ENCODE measurements around the gene TRPM8.

TRPM8 gene

DNA sequence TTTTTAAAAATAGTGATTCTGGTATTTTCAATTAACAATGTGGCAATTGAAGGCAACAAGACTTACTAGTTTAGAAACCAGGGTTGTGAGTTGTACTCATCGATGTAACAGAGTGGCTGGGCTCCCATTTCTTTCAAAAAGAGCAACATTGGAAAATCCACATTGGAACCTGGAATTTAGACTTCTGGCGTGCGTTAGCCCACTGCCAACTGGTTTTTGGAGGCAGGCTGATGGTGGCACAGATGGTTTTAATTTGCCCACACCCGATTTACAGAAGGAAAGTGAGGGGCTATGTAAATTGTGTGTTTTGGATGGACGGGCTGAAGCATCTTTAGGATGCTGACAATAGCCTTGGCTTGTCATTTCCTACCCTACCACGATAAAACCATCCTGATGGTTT is 66.3 kb downstream of the TRPM8 start:
- TF ChIP-seq, protein P1, sequence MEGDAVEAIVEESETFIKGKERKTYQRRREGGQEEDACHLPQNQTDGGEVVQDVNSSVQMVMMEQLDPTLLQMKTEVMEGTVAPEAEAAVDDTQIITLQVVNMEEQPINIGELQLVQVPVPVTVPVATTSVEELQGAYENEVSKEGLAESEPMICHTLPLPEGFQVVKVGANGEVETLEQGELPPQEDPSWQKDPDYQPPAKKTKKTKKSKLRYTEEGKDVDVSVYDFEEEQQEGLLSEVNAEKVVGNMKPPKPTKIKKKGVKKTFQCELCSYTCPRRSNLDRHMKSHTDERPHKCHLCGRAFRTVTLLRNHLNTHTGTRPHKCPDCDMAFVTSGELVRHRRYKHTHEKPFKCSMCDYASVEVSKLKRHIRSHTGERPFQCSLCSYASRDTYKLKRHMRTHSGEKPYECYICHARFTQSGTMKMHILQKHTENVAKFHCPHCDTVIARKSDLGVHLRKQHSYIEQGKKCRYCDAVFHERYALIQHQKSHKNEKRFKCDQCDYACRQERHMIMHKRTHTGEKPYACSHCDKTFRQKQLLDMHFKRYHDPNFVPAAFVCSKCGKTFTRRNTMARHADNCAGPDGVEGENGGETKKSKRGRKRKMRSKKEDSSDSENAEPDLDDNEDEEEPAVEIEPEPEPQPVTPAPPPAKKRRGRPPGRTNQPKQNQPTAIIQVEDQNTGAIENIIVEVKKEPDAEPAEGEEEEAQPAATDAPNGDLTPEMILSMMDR (IDR thresholded peaks at IDR 0.05): no peak
- H3K4me3 Mint-ChIP-seq: no peak overlapping the region
- H3K4me1 Mint-ChIP-seq: no peaks in the 10 kb centered on the region
- peaks cover 21% of the 10 kb centered on the region for H3K9me3 Mint-ChIP-seq
- no peak overlapping the region for H3K27ac Mint-ChIP-seq
- peaks cover 32% of the 10 kb centered on the region for H3K27me3 Mint-ChIP-seq (ENCODE audit: low read depth, poor library complexity)
- no peak for DNase-seq
- peaks cover 8% of the 10 kb centered on the region for H3K36me3 Mint-ChIP-seq (ENCODE audit: low read depth)

DNA sequence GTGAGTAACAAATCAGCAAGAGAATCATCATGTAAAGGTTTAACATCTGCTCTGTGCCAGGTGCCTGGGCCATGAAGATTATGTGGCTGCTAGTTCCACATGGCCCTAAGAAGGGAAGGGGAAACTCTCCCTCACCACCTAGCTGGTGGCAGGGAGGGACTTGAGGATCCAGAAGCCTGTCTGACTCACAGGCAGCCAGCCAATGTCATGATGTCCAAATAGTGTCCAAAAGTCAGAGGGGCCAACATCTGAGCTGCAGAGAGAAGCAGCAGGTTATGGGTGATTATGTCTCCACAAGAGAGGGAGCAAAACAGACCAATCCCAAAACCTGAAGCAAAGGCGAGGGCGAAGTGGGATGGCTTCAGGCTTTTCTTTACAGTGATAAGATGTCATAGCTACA is 71.4 kb downstream of the TRPM8 start:
- DNase-seq: no peak
- no peak overlapping the region for H3K27ac Mint-ChIP-seq
- H3K4me3 Mint-ChIP-seq: no peak overlapping the region
- peaks cover 12% of the 10 kb centered on the region for H3K36me3 Mint-ChIP-seq (ENCODE audit: low read depth)
- H3K9me3 Mint-ChIP-seq: peaks cover 35% of the 10 kb centered on the region
- H3K4me1 Mint-ChIP-seq: no peaks in the 10 kb centered on the region
- TF ChIP-seq, protein P1 (IDR thresholded peaks at IDR 0.05): no peak
- peaks cover 25% of the 10 kb centered on the region for H3K27me3 Mint-ChIP-seq (ENCODE audit: low read depth, poor library complexity)

DNA sequence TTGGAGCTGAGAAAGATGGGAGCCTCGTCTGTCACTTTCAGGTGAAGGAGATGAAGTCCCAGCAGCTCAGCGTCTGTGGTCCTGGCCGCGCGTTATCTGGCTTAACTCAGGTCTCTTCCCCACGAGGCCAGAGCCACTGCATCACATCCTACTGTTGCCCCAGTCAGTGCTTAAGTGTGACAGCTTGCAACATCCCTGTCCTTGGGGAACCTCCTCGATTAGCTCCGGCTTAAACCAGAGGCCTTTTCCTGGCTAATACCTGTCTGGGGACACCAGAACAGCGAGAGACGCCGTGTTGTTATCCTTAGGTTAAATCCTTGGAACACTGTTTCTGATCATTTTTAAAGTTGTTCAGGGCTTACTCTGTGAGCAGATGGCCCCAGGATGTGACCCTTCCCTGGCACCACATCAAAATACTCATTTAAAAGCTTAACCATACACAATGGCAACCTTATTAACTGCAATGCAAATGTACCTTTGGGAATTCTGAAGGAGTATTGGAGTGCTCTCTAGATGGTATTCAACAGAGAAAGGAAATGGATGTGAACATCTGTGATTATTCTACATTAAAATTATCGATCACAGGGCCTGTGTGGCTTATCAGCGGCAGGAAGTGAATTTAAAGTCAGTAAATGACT is 72.2 kb downstream of the TRPM8 start:
- Mint-ChIP-seq H3K36me3 (ENCODE audit: low read depth) (peaks cover 12% of the 10 kb centered on the region), H3K9me3 (peaks cover 28% of the 10 kb centered on the region), H3K27ac (no peak overlapping the region), H3K4me1 (no peaks in the 10 kb centered on the region), H3K4me3 (no peak overlapping the region), H3K27me3 (ENCODE audit: low read depth, poor library complexity) (peaks cover 25% of the 10 kb centered on the region)
- no peak for DNase-seq
- TF ChIP-seq, protein P1 (IDR thresholded peaks at IDR 0.05): no peak

DNA sequence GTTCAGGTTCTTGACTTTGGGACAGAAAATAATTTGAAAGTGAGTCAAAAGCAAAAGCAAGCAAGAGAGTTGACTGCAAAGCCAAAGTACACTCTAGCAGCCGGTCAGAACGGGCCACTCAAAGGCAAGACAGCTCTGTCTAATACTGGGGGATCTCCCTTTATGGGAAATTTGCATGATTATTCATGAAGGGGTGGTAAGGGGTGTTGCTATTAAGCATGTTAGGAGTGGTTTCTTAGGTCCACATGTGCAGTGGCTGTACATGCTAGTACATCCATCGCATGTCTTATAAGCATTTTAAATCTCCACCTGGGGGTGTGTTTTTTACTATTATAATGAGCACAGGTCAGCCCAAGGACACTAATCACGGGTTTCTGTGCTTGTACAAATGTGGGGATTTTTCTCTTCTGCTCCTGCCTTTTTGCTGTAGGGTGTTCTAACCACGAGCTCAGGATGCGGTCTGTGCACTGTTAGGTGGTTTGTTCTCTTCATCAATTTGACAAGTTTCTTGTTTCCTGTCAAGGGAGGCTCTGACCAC is 73.2 kb downstream of the TRPM8 start:
- H3K27me3 Mint-ChIP-seq (ENCODE audit: low read depth, poor library complexity): peaks cover 25% of the 10 kb centered on the region
- TF ChIP-seq, protein P1 (IDR thresholded peaks at IDR 0.05): no peak
- H3K9me3 Mint-ChIP-seq: peaks cover 21% of the 10 kb centered on the region
- H3K4me1 Mint-ChIP-seq: no peaks in the 10 kb centered on the region
- no peak for DNase-seq
- H3K4me3 Mint-ChIP-seq: no peak overlapping the region
- H3K36me3 Mint-ChIP-seq (ENCODE audit: low read depth): peaks cover 8% of the 10 kb centered on the region
- H3K27ac Mint-ChIP-seq: no peak overlapping the region

DNA sequence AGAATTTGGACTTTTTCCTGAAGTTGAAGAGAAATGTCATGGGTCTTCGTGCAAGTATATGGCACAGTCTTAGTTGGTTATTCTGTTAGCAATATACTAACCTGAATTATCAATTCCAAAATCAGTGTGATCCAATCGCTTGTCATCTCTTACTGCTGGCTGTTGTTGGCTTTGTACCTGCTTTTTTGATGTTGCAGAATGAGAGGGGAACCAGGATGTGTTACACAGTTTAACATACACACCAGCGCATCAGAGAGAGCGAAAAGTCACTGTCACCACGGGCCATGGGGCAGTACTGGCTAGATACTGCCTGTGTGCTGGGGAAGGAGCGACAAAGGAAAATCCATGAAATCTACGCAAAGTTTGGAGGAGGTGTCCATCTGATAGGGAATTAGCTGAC is 74.0 kb downstream of the TRPM8 start:
- Mint-ChIP-seq H3K27me3 (ENCODE audit: low read depth, poor library complexity) (peaks cover 20% of the 10 kb centered on the region), H3K4me3 (no peak overlapping the region), H3K4me1 (no peaks in the 10 kb centered on the region), H3K9me3 (peaks cover 17% of the 10 kb centered on the region), H3K27ac (no peak overlapping the region), H3K36me3 (ENCODE audit: low read depth) (peaks cover 5% of the 10 kb centered on the region)
- TF ChIP-seq, protein P1 (IDR thresholded peaks at IDR 0.05): no peak
- no peak for DNase-seq
